Osteoblast (primary cell): ENCODE data around the gene BCS1L. TPM values are rescaled to one million over a fixed set of nuclear protein-coding genes. Genes with fewer than 3 reads are reported as not detected.

Experiments used
- DNase-seq: peaks from one replicate; pipeline ENCODE4 v3.0.0; 2011; ENCODE audit warnings: low spot score, mixed read lengths; ENCODE audit not compliant: insufficient read length; ENCODE audit errors: missing footprints
- H2AFZ ChIP-seq: 2 replicates; pipeline ENCODE4 v1.6.0; 2011; ENCODE audit warnings: mild to moderate bottlenecking, low read length
- H3K27ac ChIP-seq: 2 replicates; pipeline ENCODE4 v1.5.1; 2011; ENCODE audit warnings: mild to moderate bottlenecking, low read depth, low read length, moderate library complexity
- H3K27me3 ChIP-seq: 2 replicates; pipeline ENCODE4 v1.6.0; 2012; ENCODE audit warnings: mild to moderate bottlenecking, control low read depth, inconsistent platforms, low read length, moderate library complexity; ENCODE audit not compliant: insufficient read depth
- H3K36me3 ChIP-seq: 2 replicates; pipeline ENCODE4 v1.5.1; 2011; ENCODE audit warnings: mild to moderate bottlenecking, low read length, control low read depth, moderate library complexity; ENCODE audit not compliant: insufficient read depth
- H3K4me1 ChIP-seq: 2 replicates; pipeline ENCODE4 v1.5.1; 2011; ENCODE audit warnings: mild to moderate bottlenecking, low read length, control low read depth, moderate library complexity; ENCODE audit not compliant: insufficient read depth
- H3K4me2 ChIP-seq: 2 replicates; pipeline ENCODE4 v1.6.0; 2011; ENCODE audit warnings: mild to moderate bottlenecking, low read length; ENCODE audit not compliant: insufficient read depth
- H3K4me3 ChIP-seq: fragments of 200-600 bp; sonication (generic); 3 replicates; pipeline ENCODE4 v1.5.1; 2012; ENCODE audit warnings: mild to moderate bottlenecking, low read length, inconsistent platforms; ENCODE audit not compliant: insufficient read depth
- H3K79me2 ChIP-seq: 2 replicates; pipeline ENCODE4 v1.6.0; 2012; ENCODE audit warnings: mild to moderate bottlenecking, low read length, control low read depth, inconsistent platforms; ENCODE audit not compliant: insufficient read depth
- H3K9me3 ChIP-seq: 2 replicates; pipeline ENCODE4 v1.5.1; 2011; ENCODE audit warnings: low read depth, low read length, control low read depth
- H4K20me1 ChIP-seq: 2 replicates; pipeline ENCODE4 v1.6.0; 2012; ENCODE audit warnings: mild to moderate bottlenecking, low read length, control low read depth; ENCODE audit not compliant: insufficient read depth
- CTCF ChIP-seq: IDR thresholded peaks from 2 replicates; pipeline ENCODE4 v1.5.1; 2011; ENCODE audit warnings: mild to moderate bottlenecking, low read depth, low read length, moderate library complexity; ENCODE audit errors: extremely low read depth
- total RNA-seq: library from RNA; depleted of rRNA; stranded (reverse); fragments of >200 nt; gene quantifications from 2 replicates; pipeline ENCODE4 v1.2.3, GENCODE V29; 2012

Gene BCS1L
- total RNA-seq, 1 donor, result 16.6 TPM

GRCh38 chr2:218621007-218621406 lies 38.5 kb upstream of the BCS1L start:
- DNase-seq, result no peak
- H3K9me3 ChIP-seq, result no peaks in the 10 kb centered on the region
- no peaks in the 10 kb centered on the region for H3K27me3 ChIP-seq
- no peaks in the 10 kb centered on the region for H3K4me1 ChIP-seq
- no peaks in the 10 kb centered on the region for H3K36me3 ChIP-seq
- no peaks in the 10 kb centered on the region for H4K20me1 ChIP-seq
- no peak overlapping the region for H3K4me3 ChIP-seq
- no peaks in the 10 kb centered on the region for H3K79me2 ChIP-seq
- H2AFZ ChIP-seq, result no peak overlapping the region
- no peak overlapping the region for H3K27ac ChIP-seq
- TF ChIP-seq CTCF, result no peak
- no peak overlapping the region for H3K4me2 ChIP-seq

GRCh38 chr2:218622606-218623365 lies 36.7 kb upstream of the BCS1L start:
- Histone ChIP-seq H3K27ac (no peak overlapping the region), H3K36me3 (no peaks in the 10 kb centered on the region), H3K4me3 (no peak overlapping the region), H3K4me2 (no peak overlapping the region), H3K9me3 (no peaks in the 10 kb centered on the region), H3K27me3 (no peaks in the 10 kb centered on the region), H3K4me1 (no peaks in the 10 kb centered on the region), H3K79me2 (no peaks in the 10 kb centered on the region), H2AFZ (no peak overlapping the region), H4K20me1 (no peaks in the 10 kb centered on the region)
- no peak for DNase-seq
- no peak for TF ChIP-seq CTCF

- Histone ChIP-seq H3K4me1 (no peaks in the 10 kb centered on the region), H3K27me3 (no peaks in the 10 kb centered on the region), H3K4me2 (no peak overlapping the region), H2AFZ (no peak overlapping the region), H4K20me1 (no peaks in the 10 kb centered on the region), H3K9me3 (no peaks in the 10 kb centered on the region), H3K4me3 (no peak overlapping the region), H3K36me3 (no peaks in the 10 kb centered on the region), H3K27ac (no peak overlapping the region), H3K79me2 (no peaks in the 10 kb centered on the region)
- DNase-seq, result no peak
- no peak for TF ChIP-seq CTCF
Measured at GRCh38 chr2:218623366-218623705, 36.1 kb upstream of the BCS1L start.

DNA sequence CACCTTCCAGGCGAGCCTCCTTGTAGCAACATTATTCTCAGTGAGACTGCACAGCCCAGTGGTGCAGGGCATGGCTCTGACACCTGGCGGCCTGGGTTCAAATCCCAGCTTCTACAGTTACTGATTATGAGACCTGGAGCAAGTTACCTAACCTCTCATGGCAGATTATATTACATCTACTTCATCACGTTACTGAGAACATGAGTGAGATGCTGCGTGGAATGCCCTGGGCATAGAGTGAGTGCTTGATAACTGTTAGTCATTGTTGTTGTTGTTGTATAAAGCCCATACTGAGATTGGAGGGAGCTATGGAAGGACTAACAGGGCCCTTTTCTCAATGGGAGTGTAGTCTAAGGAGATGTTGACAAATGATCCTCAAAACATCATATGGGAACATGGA lies 33.1 kb upstream of the BCS1L start:
- TF ChIP-seq CTCF, result no peak
- Histone ChIP-seq H3K27me3 (no peaks in the 10 kb centered on the region), H4K20me1 (no peaks in the 10 kb centered on the region), H2AFZ (no peak overlapping the region), H3K79me2 (no peaks in the 10 kb centered on the region), H3K4me1 (no peaks in the 10 kb centered on the region), H3K27ac (no peak overlapping the region), H3K4me2 (no peak overlapping the region), H3K36me3 (no peaks in the 10 kb centered on the region), H3K9me3 (no peaks in the 10 kb centered on the region), H3K4me3 (no peak overlapping the region)
- DNase-seq, result no peak
